ENCODE measurements around the gene HPDL. TPM values are rescaled to one million over a fixed set of nuclear protein-coding genes. Genes with fewer than 3 reads are reported as not detected.

HPDL gene
- total and polyA plus RNA-seq, 11 donors, result 0.15 to 0.46 (median 0.32) TPM; not detected in 4

GRCh38 chr1:45291716-45292115 lies 35.0 kb upstream of the HPDL start:
- H3K4me1 ChIP-seq, result no peaks in the 10 kb centered on the region
- no peaks in the 10 kb centered on the region for H3K9me3 ChIP-seq
- TF ChIP-seq CTCF (IDR thresholded peaks at IDR 0.05), result no peak
- H3K27me3 ChIP-seq, result no peaks in the 10 kb centered on the region
- ATAC-seq (no peak), DNase-seq (no peak)
- no peaks in the 10 kb centered on the region for H3K36me3 ChIP-seq
- intact Hi-C loops (cut with DNase I), result no loop called here
- H3K27ac ChIP-seq, result no peak overlapping the region
- 72 to 91% (median 84%) methylated on average over 2 of the region's 2 CpGs for WGBS, 4 donors
- H3K4me3 ChIP-seq, result no peak overlapping the region

GRCh38 chr1:45297666-45298356 lies 28.9 kb upstream of the HPDL start:
- no peak overlapping the region for H3K4me3 ChIP-seq
- 69 to 78% (median 72%) methylated on average over 8 of the region's 8 CpGs for WGBS, 4 donors
- no peak overlapping the region for H3K27ac ChIP-seq
- no peaks in the 10 kb centered on the region for H3K27me3 ChIP-seq
- H3K4me1 ChIP-seq, result peaks cover 0 to 5% (median 2%) of the 10 kb centered on the region in 12 donors
- H3K36me3 ChIP-seq, result no peaks in the 10 kb centered on the region
- no peak for ATAC-seq
- intact Hi-C loops (cut with DNase I), result loop anchor here in 1 of 10 donors (5.0 kb wide), 1 partner anchor 461 kb away; no protein-coding TSS in a partner anchor
- no peaks in the 10 kb centered on the region for H3K9me3 ChIP-seq
- no peak for DNase-seq
- TF ChIP-seq POLR2A (IDR thresholded peaks at IDR 0.05) (no peak), CTCF (IDR thresholded peaks at IDR 0.05) (no peak)

- TF ChIP-seq POLR2A (IDR thresholded peaks at IDR 0.05) (no peak), CTCF (IDR thresholded peaks at IDR 0.05) (no peak)
- Histone ChIP-seq H3K27ac (no peak overlapping the region), H3K9me3 (no peaks in the 10 kb centered on the region), H3K27me3 (no peaks in the 10 kb centered on the region), H3K4me1 (peaks cover 0 to 11% (median 7%) of the 10 kb centered on the region in 12 donors), H3K4me3 (no peak overlapping the region), H3K36me3 (no peaks in the 10 kb centered on the region)
- 59 to 78% (median 66%) methylated on average over 1 of the region's 1 CpG for WGBS, 4 donors
- DNase-seq, result no peak
- intact Hi-C loops (cut with DNase I), result loop anchor here in 2 of 10 donors (1.0 to 5.0 kb wide), 2 partner anchors 286 to 462 kb away; no protein-coding TSS in a partner anchor
- no peak for ATAC-seq
Observed at GRCh38 chr1:45299296-45299695, 27.4 kb upstream of the HPDL start.

- Histone ChIP-seq H3K36me3 (no peaks in the 10 kb centered on the region), H3K9me3 (no peaks in the 10 kb centered on the region), H3K4me1 (peaks cover 0 to 17% (median 14%) of the 10 kb centered on the region in 12 donors), H3K27me3 (no peaks in the 10 kb centered on the region), H3K4me3 (no peak overlapping the region), H3K27ac (no peak overlapping the region)
- DNase-seq (peak in 2 of 5 donors; percentile 34 to 47), ATAC-seq (no peak)
- 9 to 13% (median 9%) methylated on average over 4 of the region's 4 CpGs for WGBS, 4 donors
- TF ChIP-seq POLR2A (IDR thresholded peaks at IDR 0.05) (no peak), CTCF (IDR thresholded peaks at IDR 0.05) (peak; percentile 53 to 87 (median 78))
- intact Hi-C loops (cut with DNase I), result loop anchor here (1.0 to 10.0 kb wide), 17 partner anchors 37 to 568 kb away; partner anchors contain the start of genes BEST4 (in 4 of the 10), BTBD19 (in 1 of the 10), DYNLT4 (in 1 of the 10) and PLK3 (in 1 of the 10)
Observed at GRCh38 chr1:45299981-45300668, 26.6 kb upstream of the HPDL start.

Measured in heart left ventricle (tissue), 16 donors.